ENCODE results near the gene RALGAPA1. TPM values are rescaled to one million over a fixed set of nuclear protein-coding genes. Genes with fewer than 3 reads are reported as not detected.

The RALGAPA1 gene
- total and polyA plus RNA-seq, 4 donors, result 4.6 to 38.7 (median 13.4) TPM

- TF ChIP-seq, protein P1, sequence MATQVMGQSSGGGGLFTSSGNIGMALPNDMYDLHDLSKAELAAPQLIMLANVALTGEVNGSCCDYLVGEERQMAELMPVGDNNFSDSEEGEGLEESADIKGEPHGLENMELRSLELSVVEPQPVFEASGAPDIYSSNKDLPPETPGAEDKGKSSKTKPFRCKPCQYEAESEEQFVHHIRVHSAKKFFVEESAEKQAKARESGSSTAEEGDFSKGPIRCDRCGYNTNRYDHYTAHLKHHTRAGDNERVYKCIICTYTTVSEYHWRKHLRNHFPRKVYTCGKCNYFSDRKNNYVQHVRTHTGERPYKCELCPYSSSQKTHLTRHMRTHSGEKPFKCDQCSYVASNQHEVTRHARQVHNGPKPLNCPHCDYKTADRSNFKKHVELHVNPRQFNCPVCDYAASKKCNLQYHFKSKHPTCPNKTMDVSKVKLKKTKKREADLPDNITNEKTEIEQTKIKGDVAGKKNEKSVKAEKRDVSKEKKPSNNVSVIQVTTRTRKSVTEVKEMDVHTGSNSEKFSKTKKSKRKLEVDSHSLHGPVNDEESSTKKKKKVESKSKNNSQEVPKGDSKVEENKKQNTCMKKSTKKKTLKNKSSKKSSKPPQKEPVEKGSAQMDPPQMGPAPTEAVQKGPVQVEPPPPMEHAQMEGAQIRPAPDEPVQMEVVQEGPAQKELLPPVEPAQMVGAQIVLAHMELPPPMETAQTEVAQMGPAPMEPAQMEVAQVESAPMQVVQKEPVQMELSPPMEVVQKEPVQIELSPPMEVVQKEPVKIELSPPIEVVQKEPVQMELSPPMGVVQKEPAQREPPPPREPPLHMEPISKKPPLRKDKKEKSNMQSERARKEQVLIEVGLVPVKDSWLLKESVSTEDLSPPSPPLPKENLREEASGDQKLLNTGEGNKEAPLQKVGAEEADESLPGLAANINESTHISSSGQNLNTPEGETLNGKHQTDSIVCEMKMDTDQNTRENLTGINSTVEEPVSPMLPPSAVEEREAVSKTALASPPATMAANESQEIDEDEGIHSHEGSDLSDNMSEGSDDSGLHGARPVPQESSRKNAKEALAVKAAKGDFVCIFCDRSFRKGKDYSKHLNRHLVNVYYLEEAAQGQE (IDR thresholded peaks at IDR 0.05), result no peak
- TF ChIP-seq, protein P2, sequence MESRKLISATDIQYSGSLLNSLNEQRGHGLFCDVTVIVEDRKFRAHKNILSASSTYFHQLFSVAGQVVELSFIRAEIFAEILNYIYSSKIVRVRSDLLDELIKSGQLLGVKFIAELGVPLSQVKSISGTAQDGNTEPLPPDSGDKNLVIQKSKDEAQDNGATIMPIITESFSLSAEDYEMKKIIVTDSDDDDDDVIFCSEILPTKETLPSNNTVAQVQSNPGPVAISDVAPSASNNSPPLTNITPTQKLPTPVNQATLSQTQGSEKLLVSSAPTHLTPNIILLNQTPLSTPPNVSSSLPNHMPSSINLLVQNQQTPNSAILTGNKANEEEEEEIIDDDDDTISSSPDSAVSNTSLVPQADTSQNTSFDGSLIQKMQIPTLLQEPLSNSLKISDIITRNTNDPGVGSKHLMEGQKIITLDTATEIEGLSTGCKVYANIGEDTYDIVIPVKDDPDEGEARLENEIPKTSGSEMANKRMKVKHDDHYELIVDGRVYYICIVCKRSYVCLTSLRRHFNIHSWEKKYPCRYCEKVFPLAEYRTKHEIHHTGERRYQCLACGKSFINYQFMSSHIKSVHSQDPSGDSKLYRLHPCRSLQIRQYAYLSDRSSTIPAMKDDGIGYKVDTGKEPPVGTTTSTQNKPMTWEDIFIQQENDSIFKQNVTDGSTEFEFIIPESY (IDR thresholded peaks at IDR 0.05), result no peak
Observed at GRCh38 chr14:35499180-35499579, 309.9 kb downstream of the RALGAPA1 start (continued).

DNA sequence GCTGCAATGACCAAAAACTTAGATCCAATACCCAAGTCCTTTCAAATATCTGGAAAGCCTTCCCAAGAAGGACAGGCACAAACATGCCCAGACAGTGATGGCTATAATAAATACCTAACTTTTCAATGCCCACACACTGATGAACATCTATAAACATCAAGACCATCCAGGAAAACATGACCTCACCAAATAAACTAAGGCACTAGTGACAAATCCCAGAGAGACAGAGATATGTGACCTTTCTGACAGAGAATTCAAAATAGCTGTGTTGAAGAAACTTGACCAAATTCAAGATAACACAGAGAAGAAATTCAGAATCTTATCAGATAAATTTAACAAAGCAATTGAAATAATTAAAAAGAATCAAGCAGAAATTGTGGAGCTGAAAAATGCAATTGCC lies 313.8 kb downstream of the RALGAPA1 start:
- DNase-seq (ENCODE audit: low spot score), result no peak
- Histone ChIP-seq H3K4me1 (ENCODE audit: control insufficient read depth in 4 of 4, insufficient read depth in 4 of 4, low read length in 3 of 4) (no peaks in the 10 kb centered on the region), H3K9me3 (ENCODE audit: control insufficient read depth in 4 of 4, low read length in 3 of 4) (peaks cover 0 to 2% (median 1%) of the 10 kb centered on the region in 4 donors), H3K36me3 (ENCODE audit: control insufficient read depth in 4 of 4, insufficient read depth in 3 of 4, low read depth in 1 of 4, low read length in 3 of 4) (no peaks in the 10 kb centered on the region), H3K4me3 (ENCODE audit: low read depth in 1 of 3, low read length in 3 of 3) (no peak overlapping the region), H3K27me3 (ENCODE audit: control insufficient read depth in 4 of 4, insufficient read depth in 4 of 4, low read length in 3 of 4) (no peaks in the 10 kb centered on the region), H3K27ac (ENCODE audit: low read depth in 1 of 2, low read length in 2 of 2) (no peak overlapping the region), H3K9ac (ENCODE audit: low read depth in 1 of 2, low read length in 2 of 2) (no peak overlapping the region)
- no peak for TF ChIP-seq TAF1 (conservative IDR thresholded peaks at IDR 0.05)
- TF ChIP-seq HNF4G (IDR thresholded peaks at IDR 0.05), result no peak
- TF ChIP-seq FOXA2 (IDR thresholded peaks at IDR 0.05), result no peak
- no peak for TF ChIP-seq YY1 (IDR thresholded peaks at IDR 0.05)
- TF ChIP-seq JUND (IDR thresholded peaks at IDR 0.05), result no peak
- no peak for TF ChIP-seq HNF4A (conservative IDR thresholded peaks at IDR 0.05)
- TF ChIP-seq, protein P3, sequence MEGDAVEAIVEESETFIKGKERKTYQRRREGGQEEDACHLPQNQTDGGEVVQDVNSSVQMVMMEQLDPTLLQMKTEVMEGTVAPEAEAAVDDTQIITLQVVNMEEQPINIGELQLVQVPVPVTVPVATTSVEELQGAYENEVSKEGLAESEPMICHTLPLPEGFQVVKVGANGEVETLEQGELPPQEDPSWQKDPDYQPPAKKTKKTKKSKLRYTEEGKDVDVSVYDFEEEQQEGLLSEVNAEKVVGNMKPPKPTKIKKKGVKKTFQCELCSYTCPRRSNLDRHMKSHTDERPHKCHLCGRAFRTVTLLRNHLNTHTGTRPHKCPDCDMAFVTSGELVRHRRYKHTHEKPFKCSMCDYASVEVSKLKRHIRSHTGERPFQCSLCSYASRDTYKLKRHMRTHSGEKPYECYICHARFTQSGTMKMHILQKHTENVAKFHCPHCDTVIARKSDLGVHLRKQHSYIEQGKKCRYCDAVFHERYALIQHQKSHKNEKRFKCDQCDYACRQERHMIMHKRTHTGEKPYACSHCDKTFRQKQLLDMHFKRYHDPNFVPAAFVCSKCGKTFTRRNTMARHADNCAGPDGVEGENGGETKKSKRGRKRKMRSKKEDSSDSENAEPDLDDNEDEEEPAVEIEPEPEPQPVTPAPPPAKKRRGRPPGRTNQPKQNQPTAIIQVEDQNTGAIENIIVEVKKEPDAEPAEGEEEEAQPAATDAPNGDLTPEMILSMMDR (IDR thresholded peaks at IDR 0.05; ENCODE audit: low read depth, low read length, missing input control), result no peak
- TF ChIP-seq, protein P4, sequence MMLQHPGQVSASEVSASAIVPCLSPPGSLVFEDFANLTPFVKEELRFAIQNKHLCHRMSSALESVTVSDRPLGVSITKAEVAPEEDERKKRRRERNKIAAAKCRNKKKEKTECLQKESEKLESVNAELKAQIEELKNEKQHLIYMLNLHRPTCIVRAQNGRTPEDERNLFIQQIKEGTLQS (IDR thresholded peaks at IDR 0.05), result no peak
- no peak for TF ChIP-seq GABPA (IDR thresholded peaks at IDR 0.05 in 1 of 2, conservative IDR thresholded peaks at IDR 0.05 in 1 of 2)
- TF ChIP-seq, protein P1 (IDR thresholded peaks at IDR 0.05), result no peak
- TF ChIP-seq, protein P2 (IDR thresholded peaks at IDR 0.05), result no peak
- TF ChIP-seq EGR1 (IDR thresholded peaks at IDR 0.05; ENCODE audit: low read depth in 2 of 2), result no peak
- TF ChIP-seq FOXA1 (IDR thresholded peaks at IDR 0.05), result no peak
- no peak for TF ChIP-seq NR2F2 (IDR thresholded peaks at IDR 0.05)
- TF ChIP-seq MAX (IDR thresholded peaks at IDR 0.05), result no peak
- TF ChIP-seq RXRA (IDR thresholded peaks at IDR 0.05), result no peak
- no peak for TF ChIP-seq SP1 (IDR thresholded peaks at IDR 0.05)
- no peak for TF ChIP-seq RAD21 (IDR thresholded peaks at IDR 0.05)
